Measurements from ENCODE around the gene ATRNL1.

Gene ATRNL1

DNA sequence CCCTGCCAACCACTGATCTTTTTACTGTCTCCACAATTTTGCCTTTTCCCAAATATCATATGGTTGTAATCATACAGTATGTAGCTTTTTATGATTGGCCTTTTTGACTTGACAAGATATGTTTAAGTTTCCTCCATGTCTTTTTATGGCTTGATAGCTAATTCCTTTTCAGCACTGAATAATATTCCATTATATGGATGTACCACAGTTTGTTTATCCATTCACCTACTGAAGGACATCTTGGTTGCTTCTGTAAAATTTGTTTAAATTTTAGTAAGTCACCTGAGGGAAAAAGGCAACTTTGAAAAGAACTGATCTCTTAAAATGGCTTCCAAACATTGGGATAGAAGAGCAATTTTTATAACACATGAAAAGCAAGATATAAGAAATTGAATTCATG, 43.5 kb downstream of the ATRNL1 start:
- Histone ChIP-seq H2BK120ac (ENCODE audit: low read depth, low read length) (no peak overlapping the region), H3K27me3 (ENCODE audit: insufficient read depth, low read length, poor library complexity) (no peaks in the 10 kb centered on the region), H3K4me3 (ENCODE audit: low read length) (no peak overlapping the region), H2BK5ac (ENCODE audit: low read length) (no peak overlapping the region), H3K79me2 (ENCODE audit: control insufficient read depth, insufficient read depth, low read length) (no peaks in the 10 kb centered on the region), H3K4ac (ENCODE audit: low read depth, low read length) (no peak overlapping the region), H3K56ac (ENCODE audit: low read length) (no peak overlapping the region), H3K9ac (ENCODE audit: low read length) (no peak overlapping the region), H3K36me3 (ENCODE audit: control insufficient read depth, insufficient read depth, low read length) (no peaks in the 10 kb centered on the region), H3K18ac (ENCODE audit: low read length) (no peak overlapping the region), H3K4me2 (ENCODE audit: low read length) (no peak overlapping the region), H3K4me1 (ENCODE audit: control insufficient read depth, low read depth, low read length) (no peaks in the 10 kb centered on the region), H3K23ac (ENCODE audit: low read length) (no peak overlapping the region), H2AK5ac (ENCODE audit: low read length) (no peak overlapping the region), H4K8ac (ENCODE audit: low read depth, low read length) (no peak overlapping the region), H3K79me1 (ENCODE audit: low read length) (no peaks in the 10 kb centered on the region), H2BK15ac (replicated peaks; ENCODE audit: low read depth) (no peak overlapping the region), H3K27ac (ENCODE audit: low read depth, low read length) (no peak overlapping the region), H4K5ac (ENCODE audit: low read length) (no peak overlapping the region)
- DNase-seq: no peak

- Histone ChIP-seq H3K4ac (ENCODE audit: low read depth, low read length) (no peak overlapping the region), H3K79me1 (ENCODE audit: low read length) (no peaks in the 10 kb centered on the region), H3K4me1 (ENCODE audit: control insufficient read depth, low read depth, low read length) (no peaks in the 10 kb centered on the region), H3K36me3 (ENCODE audit: control insufficient read depth, insufficient read depth, low read length) (no peaks in the 10 kb centered on the region), H2AK5ac (ENCODE audit: low read length) (no peak overlapping the region), H2BK15ac (replicated peaks; ENCODE audit: low read depth) (no peak overlapping the region), H3K23ac (ENCODE audit: low read length) (no peak overlapping the region), H3K18ac (ENCODE audit: low read length) (no peak overlapping the region), H4K5ac (ENCODE audit: low read length) (no peak overlapping the region), H3K9ac (ENCODE audit: low read length) (no peak overlapping the region), H3K27me3 (ENCODE audit: insufficient read depth, low read length, poor library complexity) (no peaks in the 10 kb centered on the region), H2BK120ac (ENCODE audit: low read depth, low read length) (no peak overlapping the region), H3K56ac (ENCODE audit: low read length) (no peak overlapping the region), H4K8ac (ENCODE audit: low read depth, low read length) (no peak overlapping the region), H3K79me2 (ENCODE audit: control insufficient read depth, insufficient read depth, low read length) (no peaks in the 10 kb centered on the region), H3K27ac (ENCODE audit: low read depth, low read length) (no peak overlapping the region), H2BK5ac (ENCODE audit: low read length) (no peak overlapping the region), H3K4me2 (ENCODE audit: low read length) (no peak overlapping the region), H3K4me3 (ENCODE audit: low read length) (no peak overlapping the region)
- DNase-seq: no peak
Observed at GRCh38 chr10:115141254-115141653, 48.1 kb downstream of the ATRNL1 start.

DNA sequence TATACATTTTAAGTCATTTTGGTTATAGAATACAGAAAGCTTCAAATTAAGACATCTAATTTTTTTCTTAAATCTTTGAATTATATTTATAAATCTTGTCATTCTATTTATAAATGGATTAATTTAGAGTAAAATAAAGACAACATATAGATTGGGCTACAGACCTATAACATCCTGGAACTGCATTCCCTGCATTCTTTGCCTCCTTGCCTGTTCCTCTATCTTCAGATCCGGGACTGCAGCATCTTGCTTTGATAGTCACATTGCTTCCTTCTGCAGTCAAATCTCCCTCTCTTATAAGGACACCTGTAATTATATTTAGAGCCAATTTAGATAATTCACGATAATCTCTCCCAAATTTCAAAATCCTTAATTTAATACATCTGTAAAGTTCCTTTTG, 64.2 kb downstream of the ATRNL1 start:
- 100% methylated on average over 1 of the region's 2 CpGs for WGBS (ENCODE audit: extremely low coverage, insufficient coverage, low lambda C conversion rate)
- Histone ChIP-seq H3K4ac (ENCODE audit: low read depth, low read length) (no peak overlapping the region), H3K4me3 (ENCODE audit: low read length) (no peak overlapping the region), H3K18ac (ENCODE audit: low read length) (no peak overlapping the region), H2AK5ac (ENCODE audit: low read length) (no peak overlapping the region), H3K79me1 (ENCODE audit: low read length) (no peaks in the 10 kb centered on the region), H3K4me1 (ENCODE audit: control insufficient read depth, low read depth, low read length) (no peaks in the 10 kb centered on the region), H2BK15ac (replicated peaks; ENCODE audit: low read depth) (no peak overlapping the region), H3K27me3 (ENCODE audit: insufficient read depth, low read length, poor library complexity) (no peaks in the 10 kb centered on the region), H4K5ac (ENCODE audit: low read length) (no peak overlapping the region), H3K27ac (ENCODE audit: low read depth, low read length) (no peak overlapping the region), H3K23ac (ENCODE audit: low read length) (no peak overlapping the region), H3K9ac (ENCODE audit: low read length) (no peak overlapping the region), H3K36me3 (ENCODE audit: control insufficient read depth, insufficient read depth, low read length) (no peaks in the 10 kb centered on the region), H2BK120ac (ENCODE audit: low read depth, low read length) (no peak overlapping the region), H4K8ac (ENCODE audit: low read depth, low read length) (no peak overlapping the region), H3K79me2 (ENCODE audit: control insufficient read depth, insufficient read depth, low read length) (no peaks in the 10 kb centered on the region), H2BK5ac (ENCODE audit: low read length) (no peak overlapping the region), H3K56ac (ENCODE audit: low read length) (no peak overlapping the region), H3K4me2 (ENCODE audit: low read length) (no peak overlapping the region)
- peak; percentile 37 for DNase-seq

- Histone ChIP-seq H3K18ac (ENCODE audit: low read length) (no peak overlapping the region), H3K4me2 (ENCODE audit: low read length) (no peak overlapping the region), H3K56ac (ENCODE audit: low read length) (no peak overlapping the region), H2BK5ac (ENCODE audit: low read length) (no peak overlapping the region), H3K27me3 (ENCODE audit: insufficient read depth, low read length, poor library complexity) (no peaks in the 10 kb centered on the region), H2AK5ac (ENCODE audit: low read length) (no peak overlapping the region), H3K4me1 (ENCODE audit: control insufficient read depth, low read depth, low read length) (no peaks in the 10 kb centered on the region), H3K23ac (ENCODE audit: low read length) (no peak overlapping the region), H3K4ac (ENCODE audit: low read depth, low read length) (no peak overlapping the region), H4K8ac (ENCODE audit: low read depth, low read length) (no peak overlapping the region), H3K27ac (ENCODE audit: low read depth, low read length) (no peak overlapping the region), H3K36me3 (ENCODE audit: control insufficient read depth, insufficient read depth, low read length) (no peaks in the 10 kb centered on the region), H4K5ac (ENCODE audit: low read length) (no peak overlapping the region), H2BK15ac (replicated peaks; ENCODE audit: low read depth) (no peak overlapping the region), H3K4me3 (ENCODE audit: low read length) (no peak overlapping the region), H3K79me2 (ENCODE audit: control insufficient read depth, insufficient read depth, low read length) (no peaks in the 10 kb centered on the region), H3K9ac (ENCODE audit: low read length) (no peak overlapping the region), H2BK120ac (ENCODE audit: low read depth, low read length) (no peak overlapping the region), H3K79me1 (ENCODE audit: low read length) (no peaks in the 10 kb centered on the region)
- no CpG with 5 or more reads among the region's 5 CpGs for WGBS (ENCODE audit: extremely low coverage, insufficient coverage, low lambda C conversion rate)
- no peak for DNase-seq
Observed at GRCh38 chr10:115163129-115163528, 70.0 kb downstream of the ATRNL1 start.

DNA sequence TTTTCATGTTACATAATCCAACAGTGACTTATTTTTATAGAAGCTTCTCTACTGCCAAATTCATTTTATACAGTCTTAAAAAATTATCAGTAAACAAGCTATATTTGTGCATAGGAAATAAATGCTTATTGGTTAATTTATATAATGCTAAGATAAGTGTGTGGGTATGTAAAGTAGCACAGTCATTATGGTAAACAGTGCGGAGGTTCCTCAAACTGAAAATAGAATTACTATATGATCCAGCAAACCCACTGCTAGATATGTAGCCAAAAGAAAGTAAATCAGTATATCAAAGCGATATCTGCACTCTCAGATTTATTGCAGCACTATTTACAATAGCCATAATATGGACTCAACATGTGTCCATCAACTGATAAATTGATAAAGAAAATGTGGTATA, 71.1 kb downstream of the ATRNL1 start:
- H3K4me1 ChIP-seq (ENCODE audit: control insufficient read depth, low read depth, low read length): no peaks in the 10 kb centered on the region
- no peak overlapping the region for H3K56ac ChIP-seq (ENCODE audit: low read length)
- H3K27ac ChIP-seq (ENCODE audit: low read depth, low read length): no peak overlapping the region
- H3K79me2 ChIP-seq (ENCODE audit: control insufficient read depth, insufficient read depth, low read length): no peaks in the 10 kb centered on the region
- no peak overlapping the region for H2BK15ac ChIP-seq (replicated peaks; ENCODE audit: low read depth)
- H3K79me1 ChIP-seq (ENCODE audit: low read length): no peaks in the 10 kb centered on the region
- H3K23ac ChIP-seq (ENCODE audit: low read length): no peak overlapping the region
- WGBS (ENCODE audit: extremely low coverage, insufficient coverage, low lambda C conversion rate): no CpG with 5 or more reads among the region's 2 CpGs
- H3K18ac ChIP-seq (ENCODE audit: low read length): no peak overlapping the region
- H2AK5ac ChIP-seq (ENCODE audit: low read length): no peak overlapping the region
- DNase-seq: no peak
- H3K4ac ChIP-seq (ENCODE audit: low read depth, low read length): no peak overlapping the region
- no peak overlapping the region for H3K4me3 ChIP-seq (ENCODE audit: low read length)
- no peaks in the 10 kb centered on the region for H3K27me3 ChIP-seq (ENCODE audit: insufficient read depth, low read length, poor library complexity)
- H4K8ac ChIP-seq (ENCODE audit: low read depth, low read length): no peak overlapping the region
- H4K5ac ChIP-seq (ENCODE audit: low read length): no peak overlapping the region
- no peak overlapping the region for H3K4me2 ChIP-seq (ENCODE audit: low read length)
- H2BK5ac ChIP-seq (ENCODE audit: low read length): no peak overlapping the region
- H3K9ac ChIP-seq (ENCODE audit: low read length): no peak overlapping the region
- no peaks in the 10 kb centered on the region for H3K36me3 ChIP-seq (ENCODE audit: control insufficient read depth, insufficient read depth, low read length)
- no peak overlapping the region for H2BK120ac ChIP-seq (ENCODE audit: low read depth, low read length)

GRCh38 chr10:115167751-115168150, 74.6 kb downstream of the ATRNL1 start:
- H4K5ac ChIP-seq (ENCODE audit: low read length): no peak overlapping the region
- no peaks in the 10 kb centered on the region for H3K79me1 ChIP-seq (ENCODE audit: low read length)
- no peak overlapping the region for H3K4ac ChIP-seq (ENCODE audit: low read depth, low read length)
- H3K36me3 ChIP-seq (ENCODE audit: control insufficient read depth, insufficient read depth, low read length): no peaks in the 10 kb centered on the region
- H3K27ac ChIP-seq (ENCODE audit: low read depth, low read length): no peak overlapping the region
- no peak overlapping the region for H2BK120ac ChIP-seq (ENCODE audit: low read depth, low read length)
- no peaks in the 10 kb centered on the region for H3K4me1 ChIP-seq (ENCODE audit: control insufficient read depth, low read depth, low read length)
- H2AK5ac ChIP-seq (ENCODE audit: low read length): no peak overlapping the region
- no CpG with 5 or more reads among the region's 2 CpGs for WGBS (ENCODE audit: extremely low coverage, insufficient coverage, low lambda C conversion rate)
- no peaks in the 10 kb centered on the region for H3K27me3 ChIP-seq (ENCODE audit: insufficient read depth, low read length, poor library complexity)
- H2BK15ac ChIP-seq (replicated peaks; ENCODE audit: low read depth): no peak overlapping the region
- H3K79me2 ChIP-seq (ENCODE audit: control insufficient read depth, insufficient read depth, low read length): no peaks in the 10 kb centered on the region
- no peak overlapping the region for H2BK5ac ChIP-seq (ENCODE audit: low read length)
- no peak overlapping the region for H3K56ac ChIP-seq (ENCODE audit: low read length)
- H3K4me3 ChIP-seq (ENCODE audit: low read length): no peak overlapping the region
- no peak overlapping the region for H3K9ac ChIP-seq (ENCODE audit: low read length)
- no peak overlapping the region for H3K18ac ChIP-seq (ENCODE audit: low read length)
- H3K4me2 ChIP-seq (ENCODE audit: low read length): no peak overlapping the region
- DNase-seq: no peak
- H4K8ac ChIP-seq (ENCODE audit: low read depth, low read length): no peak overlapping the region
- no peak overlapping the region for H3K23ac ChIP-seq (ENCODE audit: low read length)

Measured in mesendoderm (in vitro differentiated cells).